ENCODE data around the gene TBCD.
A peak's percentile ranks its signal among the peaks of the same experiment; 100 is the strongest.
"Not testable (repeated sequence)": the region's sequence is repeated elsewhere in the genome, so short reads cannot be mapped to it uniquely, and the experiment has no call there.

TBCD gene

DNA sequence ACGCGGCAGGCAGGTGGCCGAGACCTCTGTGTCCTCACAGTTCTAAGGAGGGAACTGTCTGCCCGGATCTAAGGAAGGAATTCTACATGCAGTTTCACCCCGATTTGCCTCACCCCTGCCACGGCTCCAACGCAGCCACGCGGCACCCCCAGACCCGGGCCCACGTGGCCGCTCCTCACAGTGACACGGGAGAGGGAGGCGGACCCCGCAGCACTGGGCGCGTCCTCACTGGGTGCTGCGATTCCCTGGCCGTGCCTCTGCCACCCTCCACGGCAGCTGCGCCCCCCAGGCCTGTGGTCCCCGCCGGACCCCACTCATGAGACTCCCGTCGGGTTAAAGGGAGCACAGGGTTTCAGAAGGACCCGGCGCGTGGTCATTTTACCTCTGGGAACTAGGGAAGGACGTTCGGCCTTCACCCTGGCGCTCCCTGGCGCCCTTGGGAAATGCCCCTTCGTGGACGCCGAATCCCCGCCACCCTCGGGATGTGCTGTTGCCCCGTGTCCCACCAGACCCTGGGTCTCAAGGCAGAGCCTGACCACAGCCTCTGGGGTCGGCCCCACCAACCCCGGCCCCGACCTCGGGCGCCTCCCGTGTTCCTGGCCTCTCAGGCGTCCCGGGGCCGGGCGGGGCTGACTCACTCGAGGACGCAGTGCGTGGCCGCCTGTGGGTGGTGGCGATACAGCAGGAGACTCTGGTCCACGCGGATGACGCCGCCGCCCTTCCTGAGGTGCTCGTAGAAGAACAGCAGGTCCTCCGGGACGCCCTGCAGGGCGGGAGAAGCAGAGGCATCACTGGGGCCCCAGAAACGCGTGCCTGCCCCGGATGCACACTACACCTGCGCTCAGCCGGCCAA is 208.8 kb downstream of the TBCD start:
- no peak for DNase-seq

DNA sequence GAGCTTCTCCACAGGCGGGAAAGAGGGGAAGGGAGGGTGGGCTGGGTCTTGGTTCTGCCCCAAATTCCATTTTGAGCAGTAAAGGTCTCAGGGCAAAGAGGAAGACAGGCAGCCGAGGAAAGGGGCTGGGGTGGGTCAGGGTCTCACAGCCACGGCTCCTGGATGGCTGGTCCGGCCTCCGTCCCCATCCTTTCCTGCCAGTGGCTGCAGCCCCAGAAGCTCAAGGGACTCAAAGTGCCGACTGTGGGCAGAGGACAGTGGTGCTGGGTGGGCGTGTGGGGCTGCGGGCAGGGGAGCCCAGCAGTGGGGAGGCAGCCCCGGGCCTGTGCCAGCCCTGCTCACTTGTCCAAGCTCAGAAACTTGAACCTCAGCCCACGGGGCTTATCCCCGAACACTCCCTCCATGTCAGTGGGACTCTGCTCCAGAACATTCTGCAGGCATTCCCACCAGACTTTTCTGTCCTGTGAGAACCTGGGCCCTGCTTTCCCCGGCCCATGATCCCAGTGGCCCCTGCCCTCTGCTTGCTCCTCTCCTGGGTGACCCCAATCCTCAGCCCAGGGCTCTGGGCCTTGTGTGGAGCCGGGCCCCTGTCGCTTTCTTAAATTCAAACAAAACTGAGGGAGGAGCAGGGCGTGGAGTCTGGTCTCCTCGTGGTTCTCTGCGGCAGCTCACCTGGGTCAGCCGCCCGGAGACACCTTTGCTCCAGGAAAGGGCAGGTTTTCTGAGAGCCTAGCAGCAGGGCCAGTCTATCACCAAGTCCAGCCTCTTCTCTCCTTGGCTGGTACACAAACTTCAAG is 209.7 kb downstream of the TBCD start:
- DNase-seq: no peak

DNA sequence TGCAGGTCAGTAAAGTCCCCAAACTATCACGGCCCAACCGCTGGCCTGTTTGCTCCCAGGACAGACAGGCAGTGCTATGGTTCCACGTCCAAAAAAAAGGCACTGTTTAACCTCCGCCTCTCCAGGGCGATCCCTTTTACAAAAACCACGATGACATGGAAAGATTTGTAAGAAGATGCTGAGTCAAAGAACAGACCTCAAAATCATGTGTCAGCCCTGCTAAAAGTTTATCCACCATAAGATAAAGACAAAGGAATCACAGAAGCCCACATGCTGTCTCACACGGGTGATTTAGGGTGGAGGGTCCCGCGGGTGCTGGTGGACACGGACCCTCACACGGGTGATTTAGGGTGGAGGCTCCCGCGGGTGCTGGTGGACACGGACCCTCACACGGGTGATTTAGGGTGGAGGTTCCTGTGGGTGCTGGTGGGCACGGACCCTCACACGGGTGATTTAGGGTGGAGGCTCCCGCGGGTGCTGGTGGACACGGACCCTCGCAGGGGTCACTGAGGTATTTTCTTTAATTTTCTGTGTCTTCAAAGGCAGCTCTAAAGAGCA is 210.4 kb downstream of the TBCD start:
- no peak for DNase-seq

DNA sequence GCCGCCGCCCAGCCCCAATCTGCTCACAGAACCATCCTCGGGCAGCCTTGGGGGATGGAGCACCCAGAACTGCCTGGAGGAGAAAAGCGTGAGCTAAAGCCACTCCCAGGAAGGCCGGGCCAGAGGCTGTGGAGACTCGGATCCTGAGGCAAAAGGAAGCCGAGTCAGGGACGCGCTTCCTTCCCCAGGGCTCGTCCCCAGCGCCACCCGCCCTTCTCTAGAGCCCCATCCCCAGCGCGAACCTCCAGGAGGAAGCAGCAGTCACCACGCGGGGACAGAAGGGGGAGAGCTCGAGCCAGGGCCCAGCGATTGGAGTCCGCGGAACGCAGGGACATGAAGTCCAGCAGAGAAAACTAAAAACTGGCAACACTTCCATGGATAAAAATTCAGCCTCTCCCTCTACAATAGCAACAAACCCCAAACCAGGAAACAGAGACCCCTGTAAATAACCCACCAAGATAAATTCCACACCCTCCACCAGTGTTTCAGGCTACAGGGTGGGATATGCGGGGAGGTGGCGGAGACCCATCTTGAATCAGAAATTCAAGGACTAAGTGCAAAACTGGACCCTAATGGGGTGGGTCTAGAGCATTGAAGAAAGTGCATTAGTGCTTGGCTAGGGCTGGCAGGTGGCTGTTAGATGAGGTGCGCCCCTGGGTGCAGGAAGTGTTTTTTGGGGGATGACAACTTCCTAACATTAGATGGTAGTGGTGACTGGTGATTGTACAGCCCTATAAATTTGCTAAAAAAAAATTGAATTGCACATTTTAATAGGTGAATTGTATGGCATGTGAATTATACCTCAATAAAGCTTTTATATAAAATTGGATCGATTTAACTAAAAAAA is 211.5 kb downstream of the TBCD start:
- peak; percentile 59 for DNase-seq

DNA sequence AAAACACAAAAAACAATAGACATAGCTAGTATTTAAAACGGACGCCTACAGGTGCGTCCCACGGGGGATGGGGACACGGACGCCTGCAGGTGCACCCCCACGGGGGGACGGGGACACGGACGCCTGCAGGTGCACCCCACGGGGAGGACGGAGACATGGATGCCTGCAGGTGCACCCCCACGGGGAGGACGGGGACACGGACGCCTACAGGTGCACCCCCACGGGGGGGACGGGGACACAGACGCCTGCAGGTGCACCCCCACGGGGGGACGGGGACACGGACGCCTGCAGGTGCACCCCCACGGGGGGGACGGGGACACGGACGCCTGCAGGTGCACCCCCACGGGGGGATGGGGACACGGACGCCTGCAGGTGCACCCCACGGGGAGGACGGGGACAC is 212.6 kb downstream of the TBCD start:
- not testable (repeated sequence) for DNase-seq

DNA sequence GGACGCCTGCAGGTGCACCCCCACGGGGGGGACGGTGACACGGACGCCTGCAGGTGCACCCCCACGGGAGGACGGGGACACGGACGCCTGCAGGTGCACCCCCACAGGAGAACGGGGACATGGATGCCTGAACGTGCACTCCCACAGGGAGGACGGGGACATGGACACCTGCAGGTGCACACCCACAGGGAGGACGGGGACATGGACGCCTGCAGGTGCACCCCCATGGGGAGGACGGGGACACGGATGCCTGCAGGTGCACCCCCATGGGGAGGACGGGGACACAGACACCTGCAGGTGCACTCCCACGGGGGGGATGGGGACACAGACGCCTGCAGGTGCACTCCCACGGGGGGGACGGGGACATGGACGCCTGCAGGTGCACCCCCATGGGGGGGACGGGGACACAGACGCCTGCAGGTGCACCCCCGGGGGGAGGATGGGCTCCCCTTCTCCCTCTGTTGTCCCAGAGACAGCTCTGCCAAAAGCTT is 213.0 kb downstream of the TBCD start:
- no peak for DNase-seq

DNA sequence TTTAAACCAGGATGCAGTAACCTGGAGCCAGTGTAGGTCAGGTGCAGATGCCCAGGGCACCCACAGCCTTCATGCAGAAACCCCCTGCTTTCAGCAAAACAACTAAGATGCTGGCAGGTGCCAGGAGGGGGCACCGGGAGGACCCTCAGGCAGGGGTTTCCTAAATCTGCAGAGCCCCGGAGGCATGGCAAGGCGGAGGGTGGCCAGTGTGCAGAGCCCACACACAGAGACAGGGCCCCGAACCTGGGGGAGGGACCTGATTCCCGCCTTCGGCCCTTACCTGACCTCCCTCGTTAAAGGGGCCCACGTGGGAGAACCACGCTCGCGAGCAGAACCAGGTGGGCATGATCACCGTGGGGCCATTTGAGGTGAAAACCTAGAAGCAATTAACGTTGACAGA is 213.5 kb downstream of the TBCD start:
- no peak for DNase-seq

DNA sequence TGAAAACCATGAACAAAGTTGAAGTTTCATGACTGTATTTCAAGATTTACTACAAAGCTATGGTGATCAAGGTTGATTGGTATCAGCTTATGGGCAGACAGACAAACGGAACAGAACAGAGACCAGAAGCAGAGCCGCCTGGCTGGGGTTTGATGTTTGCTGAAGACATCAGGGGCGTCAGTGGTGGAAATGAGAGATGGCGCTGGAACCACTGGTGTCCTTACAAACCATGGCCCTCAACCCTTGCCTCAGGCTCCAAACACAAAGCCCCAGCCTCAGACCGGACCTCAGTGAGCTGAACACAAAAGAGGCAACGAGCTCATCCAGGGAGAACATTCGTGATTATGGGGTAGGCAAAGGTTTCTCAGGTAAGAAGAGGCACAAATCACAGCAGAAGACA is 214.6 kb downstream of the TBCD start:
- no peak for DNase-seq

DNA sequence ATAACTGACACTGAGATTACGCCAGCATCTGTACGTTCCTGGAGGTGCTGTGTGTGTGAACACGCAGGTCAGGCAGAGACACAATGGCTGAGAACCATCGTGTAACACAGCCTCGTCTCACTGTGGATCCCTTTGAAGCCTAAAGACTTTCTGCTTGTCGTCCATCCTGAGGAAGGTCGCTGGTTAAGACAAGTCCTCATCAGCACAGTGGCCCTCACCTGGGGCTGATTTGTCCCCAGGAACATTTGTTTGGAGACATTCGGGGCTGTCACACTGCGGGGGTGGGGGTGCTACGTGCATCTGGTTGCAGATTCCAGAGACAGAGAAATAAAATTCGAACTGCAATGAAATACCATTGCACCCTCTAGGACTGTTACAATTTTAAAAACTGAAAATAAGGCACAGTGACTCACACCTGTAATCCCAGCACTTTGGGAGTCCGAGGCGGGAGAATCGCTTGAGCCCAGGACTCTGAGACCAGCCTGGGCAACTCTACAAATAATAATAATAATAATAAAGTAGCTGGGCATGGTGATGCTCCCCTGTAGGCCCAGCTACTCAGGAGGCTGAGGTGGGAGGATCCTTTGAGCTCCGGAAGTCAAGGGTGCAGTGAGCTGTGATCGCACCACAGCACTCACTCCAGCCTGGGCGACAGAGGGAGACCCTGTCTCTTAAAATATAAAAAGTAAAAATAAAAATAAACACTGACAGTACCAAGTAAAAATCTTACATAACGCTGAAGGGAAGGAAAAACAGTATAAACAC is 215.6 kb downstream of the TBCD start:
- no peak for DNase-seq

DNA sequence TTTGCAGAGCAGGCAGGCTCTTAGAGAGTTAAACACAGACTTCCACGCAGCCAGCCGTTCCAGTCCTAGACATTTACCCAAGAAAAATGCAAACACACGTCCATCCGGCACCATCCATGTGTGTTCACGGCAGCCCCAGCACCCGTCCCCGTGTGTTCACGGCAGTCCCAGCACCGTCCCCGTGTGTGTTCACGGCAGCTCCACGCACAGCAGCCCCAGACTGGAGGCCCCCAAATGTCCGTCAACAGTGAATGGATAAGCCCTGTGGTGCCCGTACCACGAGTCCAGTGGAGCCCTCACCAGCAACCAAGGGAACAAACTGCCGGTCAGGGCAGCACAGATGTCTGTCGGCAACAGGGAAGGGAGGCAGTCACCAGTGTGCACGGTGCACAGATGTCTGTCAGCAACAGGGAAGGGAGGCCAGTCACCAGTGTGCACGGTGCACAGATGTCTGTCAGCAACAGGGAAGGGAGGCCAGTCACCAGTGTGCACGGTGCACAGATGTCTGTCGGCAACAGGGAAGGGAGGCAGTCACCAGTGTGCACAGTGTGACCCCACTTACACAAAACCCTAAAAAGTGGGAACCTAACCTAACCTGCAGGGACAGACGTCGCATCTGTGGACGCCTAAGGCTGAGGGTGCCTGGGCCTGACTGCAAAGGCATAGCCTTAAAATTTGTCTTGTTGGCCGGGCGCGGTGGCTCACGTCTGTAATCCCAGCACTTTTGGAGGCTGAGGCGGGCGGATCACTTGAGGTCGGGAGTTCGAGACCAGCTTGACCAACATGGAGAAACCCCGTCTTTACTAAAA is 216.4 kb downstream of the TBCD start:
- DNase-seq: not testable (repeated sequence)

DNA sequence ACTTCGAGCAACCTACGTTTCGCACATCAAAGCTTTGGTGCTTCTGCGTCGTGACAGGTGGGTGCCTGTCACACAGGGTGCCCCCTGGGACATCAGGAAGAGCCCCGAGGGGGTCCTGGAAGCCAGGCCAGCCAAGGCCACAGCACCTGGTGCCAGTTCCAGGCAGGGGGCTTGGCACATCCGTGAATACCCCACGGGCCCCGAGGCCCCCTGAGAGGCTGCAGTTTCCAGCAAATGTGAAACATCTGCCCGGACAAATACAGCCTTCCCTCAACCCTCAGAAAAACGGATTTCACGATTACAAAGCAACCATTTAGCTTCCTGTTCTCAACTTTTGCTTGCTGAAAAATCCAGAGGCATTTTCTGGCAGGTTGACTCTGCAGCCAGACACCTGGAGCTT is 218.2 kb downstream of the TBCD start:
- no peak for DNase-seq

DNA sequence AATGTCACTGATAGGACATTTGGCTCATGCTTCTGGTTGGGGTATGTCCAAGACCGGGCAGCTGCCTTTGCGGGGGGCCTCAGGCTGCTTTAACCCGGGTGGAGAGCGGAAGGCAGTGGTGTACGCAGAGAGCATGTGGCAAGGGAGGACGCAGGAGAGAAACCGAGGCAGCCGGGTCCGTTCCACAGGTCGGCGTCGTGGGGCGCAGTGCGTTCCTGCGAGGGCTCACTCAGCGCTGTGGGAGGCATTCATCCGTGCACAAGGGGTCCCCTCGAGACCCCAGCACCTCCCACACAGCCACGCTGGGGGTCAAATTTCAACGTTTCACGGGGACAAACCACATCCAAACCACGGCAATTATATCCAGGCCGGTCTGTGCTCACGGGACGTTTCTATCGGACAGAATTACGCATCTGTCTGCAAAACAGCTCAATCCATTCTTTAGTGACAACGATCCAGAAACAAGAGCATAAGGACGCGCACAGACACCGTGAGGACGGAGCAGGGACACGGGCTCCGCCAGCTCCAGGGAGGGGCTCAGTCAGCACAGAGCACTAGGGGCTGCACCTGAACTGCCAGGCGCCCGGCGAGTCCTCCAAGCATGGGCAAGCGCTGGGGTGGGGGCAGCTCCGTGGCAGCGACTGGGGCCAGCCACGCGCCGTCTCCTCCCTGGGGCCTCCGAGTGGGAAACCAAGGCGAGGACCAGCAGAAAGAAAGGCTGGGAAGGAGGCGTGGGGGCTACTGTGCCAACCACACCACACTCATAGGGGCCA is 219.1 kb downstream of the TBCD start:
- DNase-seq: no peak

DNA sequence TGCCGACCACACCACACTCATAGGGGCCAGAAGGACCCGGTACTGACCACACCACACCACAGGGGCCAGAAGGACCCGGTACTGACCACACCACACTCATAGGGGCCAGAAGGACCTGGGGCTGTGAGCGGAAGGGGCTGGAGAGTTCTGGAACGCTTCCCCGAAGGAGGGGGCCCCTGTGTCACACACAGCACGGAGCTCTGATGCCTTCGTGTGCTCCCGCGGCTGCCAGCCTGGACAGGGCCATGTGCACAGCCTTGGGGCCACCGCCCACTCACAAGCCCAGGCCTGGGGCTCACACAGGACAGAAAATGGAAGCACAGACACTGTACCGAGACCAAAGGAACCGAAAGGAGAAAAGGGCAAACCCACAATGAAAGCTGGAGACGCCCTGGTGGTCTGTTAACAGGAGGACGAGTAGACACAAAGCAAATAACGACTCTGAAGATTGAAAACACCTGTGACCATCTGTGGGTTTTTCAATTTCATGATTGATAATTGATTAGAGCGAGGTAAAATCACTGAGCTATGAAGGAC is 221.0 kb downstream of the TBCD start:
- no peak for DNase-seq

DNA sequence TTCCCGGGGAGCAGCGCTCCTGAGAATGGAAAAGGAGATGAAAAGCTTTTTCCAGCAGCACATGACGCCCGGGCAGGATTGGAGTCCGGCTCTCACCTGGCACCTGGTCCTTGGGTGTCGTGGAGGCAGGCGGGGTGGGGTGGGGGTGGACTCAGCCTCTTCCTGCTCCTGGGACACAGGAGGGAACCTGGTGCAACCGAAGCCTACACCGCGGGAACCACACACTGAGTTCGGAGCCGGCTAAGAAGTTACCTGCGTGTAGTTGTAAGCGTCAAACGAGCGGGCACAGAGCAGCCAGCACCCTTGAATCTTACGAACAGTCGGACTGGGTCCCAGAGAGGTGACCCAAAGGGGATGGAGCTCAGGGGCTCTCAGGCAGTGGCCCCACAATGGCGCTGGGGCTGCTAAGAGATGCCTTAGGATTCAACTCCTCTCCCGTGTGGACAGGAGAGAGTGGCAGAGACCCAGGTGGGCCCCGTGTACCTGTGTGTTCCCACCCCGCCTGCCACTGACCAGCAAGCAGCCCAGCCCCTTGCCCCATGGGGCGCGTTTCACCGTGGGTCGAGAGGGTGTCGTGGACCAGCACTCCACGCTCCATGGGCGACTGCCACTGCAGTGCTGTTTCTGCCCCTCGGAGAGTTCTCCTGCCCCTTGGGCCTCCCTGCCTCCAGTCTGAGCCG is 221.7 kb downstream of the TBCD start:
- no peak for DNase-seq

DNA sequence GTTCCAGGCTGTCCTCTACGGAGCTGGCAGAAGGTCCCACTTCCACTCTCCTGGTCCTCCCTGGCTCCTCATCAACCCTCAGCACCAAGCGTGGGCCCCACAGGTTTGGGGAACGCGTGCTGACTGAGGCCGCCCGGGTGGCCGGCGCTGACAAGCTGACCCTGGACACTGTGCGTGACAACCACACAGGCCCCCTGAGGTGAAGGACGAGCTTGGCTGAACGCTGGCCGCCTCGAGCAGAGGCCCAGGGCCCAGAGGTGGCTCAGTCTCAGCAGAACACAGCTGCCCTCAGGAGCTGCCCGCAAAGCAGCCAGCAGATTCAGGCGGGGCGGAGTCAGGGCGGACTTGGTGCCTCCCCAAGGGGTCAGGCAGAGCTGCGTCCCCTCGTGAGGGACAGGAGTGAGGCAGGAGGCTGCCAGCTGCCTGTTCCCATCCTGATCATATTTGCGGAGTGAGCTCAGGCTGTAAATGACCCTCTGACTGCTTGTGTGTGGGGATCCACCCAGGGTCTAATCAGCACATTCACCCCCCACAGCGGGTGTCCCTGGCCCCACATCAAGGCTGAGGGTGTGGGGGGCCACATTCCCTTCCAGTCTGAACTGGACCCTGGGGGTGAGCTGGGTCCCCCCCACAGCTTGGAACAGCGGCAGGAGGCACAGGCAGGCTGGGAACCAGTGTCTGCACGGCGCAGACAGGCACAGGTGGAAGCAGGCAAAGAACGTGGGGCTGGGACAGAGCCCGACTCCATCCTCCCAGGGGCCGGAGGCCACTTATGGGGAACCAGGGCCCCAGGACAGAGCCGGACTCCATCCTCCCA is 222.5 kb downstream of the TBCD start:
- no peak for DNase-seq

DNA sequence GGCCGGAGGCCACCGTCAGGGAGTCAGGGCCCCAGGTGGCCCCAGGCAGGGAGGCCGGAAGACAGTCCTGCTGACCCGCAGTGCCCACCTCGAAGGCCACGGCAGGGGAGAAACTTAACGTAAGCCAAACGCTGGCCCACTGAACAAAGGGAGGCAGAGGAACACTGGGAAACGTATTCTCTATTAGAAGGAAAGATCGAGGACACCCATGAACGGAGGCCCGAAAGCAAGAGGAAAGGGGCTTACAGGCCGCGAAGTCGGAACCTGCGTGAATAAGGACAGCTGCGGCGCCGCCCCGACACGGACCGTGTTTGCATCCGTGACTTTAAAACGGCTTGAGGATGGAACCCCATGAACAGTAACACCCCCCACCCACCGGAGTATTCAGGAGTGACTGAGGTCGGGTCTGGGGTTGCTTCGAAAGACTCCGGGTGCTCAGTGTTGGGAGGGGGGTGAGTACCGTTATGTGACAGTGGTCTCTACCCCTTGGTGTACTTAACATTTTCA is 225.2 kb downstream of the TBCD start:
- no peak for DNase-seq

DNA sequence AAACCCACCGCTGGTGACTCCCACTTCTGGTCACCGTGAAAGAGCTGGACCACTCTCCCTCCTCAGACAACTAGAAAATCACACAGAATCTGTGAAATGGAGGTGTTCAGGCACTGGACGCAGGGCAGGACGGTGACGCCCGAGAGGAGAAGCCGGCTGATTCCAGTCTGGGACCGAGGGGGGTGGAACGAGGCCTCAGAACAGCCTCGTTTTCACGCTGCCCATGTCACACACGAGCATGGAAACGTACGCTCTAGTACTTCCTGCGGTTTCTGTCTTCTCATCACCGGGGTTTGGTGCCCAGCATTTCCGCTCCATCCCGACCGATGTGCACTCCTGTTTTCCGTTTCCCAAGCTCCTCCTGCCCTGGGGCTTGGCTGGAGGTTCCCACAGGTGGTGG is 225.7 kb downstream of the TBCD start:
- DNase-seq: no peak

DNA sequence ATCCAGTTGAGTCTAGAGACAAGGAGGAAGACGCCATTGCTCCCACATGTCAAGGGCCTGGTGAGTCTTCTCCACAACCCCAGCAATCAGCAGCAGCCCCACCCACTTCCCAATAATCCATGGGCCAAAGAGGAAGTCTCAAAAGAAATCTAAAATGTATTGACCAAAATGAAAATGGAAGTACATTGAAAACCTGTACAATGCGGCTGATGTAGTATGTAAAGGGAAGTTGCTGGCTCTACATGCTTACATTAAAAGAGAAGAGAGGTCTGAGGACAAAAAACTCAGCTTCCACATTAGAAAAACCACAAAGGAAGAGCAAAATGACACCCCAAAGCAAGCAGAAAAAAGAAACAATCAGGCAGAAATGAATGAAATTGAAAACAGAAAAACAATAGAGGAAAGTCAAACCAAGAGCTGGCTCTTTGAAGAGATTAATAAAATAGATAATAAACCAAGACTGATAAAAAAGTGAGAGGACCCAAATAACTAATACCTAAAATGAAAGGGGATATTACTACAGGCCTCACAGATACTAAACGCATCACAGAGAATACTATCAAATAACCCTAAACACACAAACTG is 227.0 kb downstream of the TBCD start:
- DNase-seq: no peak

All from midbrain (tissue), 1 donor.